Nephron progenitor cell (in vitro differentiated cells): ENCODE data around the gene FGD5.

Experiments
- DNase-seq: peaks from one replicate; pipeline ENCODE4 v3.0.0; 2021
- H3K27ac Mint-ChIP-seq: 2 replicates; pipeline ENCODE4 v1.8.0; 2021; ENCODE audit warnings: mild to moderate bottlenecking, moderate library complexity, mixed read lengths
- H3K27me3 Mint-ChIP-seq: 2 replicates; pipeline ENCODE4 v1.8.0; 2021; ENCODE audit warnings: mild to moderate bottlenecking, low read depth, mixed read lengths; ENCODE audit not compliant: poor library complexity
- H3K36me3 Mint-ChIP-seq: 2 replicates; pipeline ENCODE4 v1.8.0; 2021; ENCODE audit warnings: low read depth, mixed read lengths
- H3K4me1 Mint-ChIP-seq: 2 replicates; pipeline ENCODE4 v1.8.0; 2021; ENCODE audit warnings: mixed read lengths
- H3K4me3 Mint-ChIP-seq: 2 replicates; pipeline ENCODE4 v1.8.0; 2021; ENCODE audit warnings: mild to moderate bottlenecking, moderate library complexity, mixed read lengths
- H3K9me3 Mint-ChIP-seq: 2 replicates; pipeline ENCODE4 v1.8.0; 2021; ENCODE audit warnings: mild to moderate bottlenecking, moderate library complexity, mixed read lengths
- CTCF ChIP-seq: fragments of 200-600 bp; sonication (generic); IDR thresholded peaks from 2 replicates; pipeline ENCODE4 v1.5.0; 2021; ENCODE audit warnings: antibody characterized with exemption

The FGD5 gene

GRCh38 chr3:14819671-14820070 lies 909 bp downstream of the FGD5 start:
- no peak overlapping the region for H3K27ac Mint-ChIP-seq
- no peak overlapping the region for H3K4me3 Mint-ChIP-seq
- H3K27me3 Mint-ChIP-seq: peaks cover 32% of the 10 kb centered on the region
- H3K36me3 Mint-ChIP-seq: peaks cover 5% of the 10 kb centered on the region
- no peaks in the 10 kb centered on the region for H3K9me3 Mint-ChIP-seq
- peaks cover 24% of the 10 kb centered on the region for H3K4me1 Mint-ChIP-seq
- TF ChIP-seq CTCF: no peak
- no peak for DNase-seq

GRCh38 chr3:14820156-14820555 lies 1.4 kb downstream of the FGD5 start:
- DNase-seq: no peak
- peaks cover 28% of the 10 kb centered on the region for H3K27me3 Mint-ChIP-seq
- H3K4me1 Mint-ChIP-seq: peaks cover 21% of the 10 kb centered on the region
- H3K9me3 Mint-ChIP-seq: no peaks in the 10 kb centered on the region
- H3K4me3 Mint-ChIP-seq: no peak overlapping the region
- H3K27ac Mint-ChIP-seq: no peak overlapping the region
- no peak for TF ChIP-seq CTCF
- H3K36me3 Mint-ChIP-seq: peaks cover 5% of the 10 kb centered on the region

GRCh38 chr3:14821151-14821550 lies 2.4 kb downstream of the FGD5 start:
- TF ChIP-seq CTCF: no peak
- H3K4me1 Mint-ChIP-seq: peaks cover 25% of the 10 kb centered on the region
- H3K27ac Mint-ChIP-seq: no peak overlapping the region
- H3K4me3 Mint-ChIP-seq: no peak overlapping the region
- peaks cover 5% of the 10 kb centered on the region for H3K36me3 Mint-ChIP-seq
- peaks cover 23% of the 10 kb centered on the region for H3K27me3 Mint-ChIP-seq
- no peak for DNase-seq
- no peaks in the 10 kb centered on the region for H3K9me3 Mint-ChIP-seq

GRCh38 chr3:14822134-14822533 lies 3.4 kb downstream of the FGD5 start:
- TF ChIP-seq CTCF: no peak
- no peak overlapping the region for H3K27ac Mint-ChIP-seq
- H3K4me3 Mint-ChIP-seq: no peak overlapping the region
- peaks cover 5% of the 10 kb centered on the region for H3K36me3 Mint-ChIP-seq
- peaks cover 32% of the 10 kb centered on the region for H3K4me1 Mint-ChIP-seq
- DNase-seq: no peak
- H3K9me3 Mint-ChIP-seq: no peaks in the 10 kb centered on the region
- peaks cover 22% of the 10 kb centered on the region for H3K27me3 Mint-ChIP-seq

GRCh38 chr3:14822670-14823390 lies 4.1 kb downstream of the FGD5 start:
- no peak for DNase-seq
- H3K4me3 Mint-ChIP-seq: peak overlapping the region; percentile 24
- no peaks in the 10 kb centered on the region for H3K9me3 Mint-ChIP-seq
- H3K36me3 Mint-ChIP-seq: peaks cover 5% of the 10 kb centered on the region
- peaks cover 22% of the 10 kb centered on the region for H3K27me3 Mint-ChIP-seq
- peaks cover 37% of the 10 kb centered on the region for H3K4me1 Mint-ChIP-seq
- no peak for TF ChIP-seq CTCF
- H3K27ac Mint-ChIP-seq: no peak overlapping the region

- Mint-ChIP-seq H3K27ac (no peak overlapping the region), H3K4me1 (peaks cover 43% of the 10 kb centered on the region), H3K36me3 (peaks cover 5% of the 10 kb centered on the region), H3K4me3 (peak overlapping the region; percentile 24), H3K27me3 (peaks cover 23% of the 10 kb centered on the region), H3K9me3 (no peaks in the 10 kb centered on the region)
- no peak for TF ChIP-seq CTCF
- no peak for DNase-seq
Measured at GRCh38 chr3:14823393-14823792, 4.6 kb downstream of the FGD5 start.
